K562 (cell line): ENCODE measurements around the gene RPL28. TPM values are rescaled to one million over a fixed set of nuclear protein-coding genes. Genes with fewer than 3 reads are reported as not detected.

Source experiments
- ARHGAP35 ChIP-seq: fragments of 450-650 bp; IDR thresholded peaks from 2 replicates; pipeline ENCODE4 v1.6.1; 2018; ENCODE audit not compliant: partially characterized antibody
- HMGN3 ChIP-seq: IDR thresholded peaks from 2 replicates; pipeline ENCODE4 v1.6.1; 2011; ENCODE audit warnings: borderline replicate concordance, low read depth, mild to moderate bottlenecking, mixed read lengths, low read length; ENCODE audit not compliant: insufficient read length; ENCODE audit errors: extremely low read depth
- MAZ ChIP-seq, 2 experiments: fragments of 450-650 bp in 1 of 2; sonication (generic) in 1 of 2; formaldehyde crosslinking; IDR thresholded peaks in 1 of 2; conservative IDR thresholded peaks in 1 of 2; 2 replicates each; pipeline versions ENCODE4 v1.4.0 to v1.5.0; 2020; ENCODE audit warnings: mild to moderate bottlenecking in 1 of 2, missing genetic modification reagents in 1 of 2
- NFXL1 ChIP-seq: fragments of 450-650 bp; formaldehyde crosslinking; IDR thresholded peaks from 2 replicates; pipeline ENCODE4 v1.4.0; 2021; ENCODE audit warnings: mild to moderate bottlenecking
- NR2C2 ChIP-seq, 2 experiments: fragments of 200-800 bp in 1 of 2; sonication (Bioruptor generic) in 1 of 2; sonication (generic) in 1 of 2; formaldehyde crosslinking in 1 of 2; IDR thresholded peaks; 2 replicates each; pipeline versions ENCODE4 v1.6.1 to v1.8.0; 2016 to 2022; ENCODE audit warnings: mild to moderate bottlenecking in 1 of 2, missing compliant biosample characterization in 1 of 2, missing genetic modification characterization in 1 of 2, missing genetic modification reagents in 1 of 2
- PBX2 ChIP-seq, 2 experiments: IDR thresholded peaks in 1 of 2; conservative IDR thresholded peaks in 1 of 2; 2 replicates each; pipeline ENCODE4 v1.6.1; 2016; ENCODE audit warnings: low read depth in 2 of 2, mild to moderate bottlenecking in 1 of 2, missing compliant biosample characterization in 1 of 2, missing genetic modification characterization in 1 of 2, moderate library complexity in 1 of 2
- PREB ChIP-seq: sonication (generic); formaldehyde crosslinking; IDR thresholded peaks from 2 replicates; pipeline ENCODE4 v1.8.1; 2023; ENCODE audit warnings: mild to moderate bottlenecking, missing genetic modification reagents
- PYGO2 ChIP-seq: fragments of 450-650 bp; IDR thresholded peaks from 2 replicates; pipeline ENCODE4 v1.6.1; 2016; ENCODE audit warnings: mild to moderate bottlenecking, missing genetic modification characterization, moderate library complexity, missing compliant biosample characterization
- RBM15 ChIP-seq: fragments of 200-400 bp; formaldehyde crosslinking; IDR thresholded peaks from 2 replicates; pipeline ENCODE4 v1.6.1; 2018; ENCODE audit warnings: mild to moderate bottlenecking, low read length, moderate library complexity; ENCODE audit not compliant: insufficient read depth
- STAT6 ChIP-seq: sonication (generic); formaldehyde crosslinking; IDR thresholded peaks from 2 replicates; pipeline ENCODE4 v1.8.1; 2023; ENCODE audit warnings: mild to moderate bottlenecking, missing genetic modification reagents
- TCF3 ChIP-seq: sonication (generic); formaldehyde crosslinking; IDR thresholded peaks from 2 replicates; pipeline ENCODE4 v1.4.0; 2020; ENCODE audit warnings: mild to moderate bottlenecking, missing genetic modification reagents
- XRCC3 ChIP-seq: fragments of 450-650 bp; IDR thresholded peaks from 2 replicates; pipeline ENCODE4 v1.6.1; 2017; ENCODE audit warnings: mild to moderate bottlenecking, moderate library complexity
- ZBTB1 ChIP-seq: sonication (generic); formaldehyde crosslinking; IDR thresholded peaks from 2 replicates; pipeline ENCODE4 v1.8.1; 2023; ENCODE audit warnings: missing genetic modification reagents, low read depth, mild to moderate bottlenecking, borderline replicate concordance
- ZBTB11 ChIP-seq, 3 experiments: fragments of 200-800 bp in 1 of 3; fragments of 250-450 bp in 1 of 3; fragments of 450-650 bp in 1 of 3; sonication (Bioruptor Pico) in 1 of 3; sonication (Bioruptor generic) in 1 of 3; formaldehyde crosslinking in 1 of 3; IDR thresholded peaks; 2 replicates each; pipeline versions ENCODE4 v1.6.1 to v1.8.0; 2016 to 2022; ENCODE audit warnings: mild to moderate bottlenecking in 2 of 3, missing genetic modification characterization in 2 of 3, missing compliant biosample characterization in 1 of 3, moderate library complexity in 1 of 3
- polyA plus RNA-seq, 8 experiments: library from polyadenylated mRNA; depleted of rRNA in 4 of 8; stranded (reverse) in 5 of 8; unstranded in 3 of 8; fragments of >200 nt; fragmentation: Nextera tagmentation in 2 of 8; fragmentation: Illumina TruSeq in 1 of 8; extraction: Ambion mirVana in 2 of 8; extraction: Trizol in 1 of 8; gene quantifications; 2 replicates each; pipeline versions ENCODE4 v1.2.1 to v1.2.3, GENCODE V29; 2011 to 2014; ENCODE audit warnings: inconsistent platforms in 1 of 8, missing spikeins in 1 of 8
- total RNA-seq, 7 experiments: library from RNA; depleted of rRNA in 6 of 7; stranded (reverse); fragments of >200 nt in 6 of 7; fragmentation: Illumina TruSeq in 2 of 7; extraction: Trizol in 2 of 7; gene quantifications; 2 replicates each; pipeline versions ENCODE4 v1.2.1 to v1.2.3, GENCODE V29; 2011 to 2021; ENCODE audit warnings: low replicate concordance in 1 of 7

Gene RPL28
- total and polyA plus RNA-seq, 9 of the 15 experiments (the other 6 are each of a cell fraction or from before 2014, with no cell fraction given): 124 to 3,106 (median 622) TPM

GRCh38 chr19:55384131-55384919, 1.4 kb upstream of the RPL28 start, which contains the start of gene TMEM238 (continued):
- no peak for TF ChIP-seq PBX2 (CRISPR knock-in tag; IDR thresholded peaks at IDR 0.05; ENCODE audit: low read depth)
- no peak for TF ChIP-seq PBX2 (tag; conservative IDR thresholded peaks at IDR 0.05; ENCODE audit: low read depth)
- no peak for TF ChIP-seq NFXL1 (CRISPR knock-in tag)
- 0 out of 2 replicates have a peak, but pooled peaks have one; percentile 20 for TF ChIP-seq PREB (CRISPR knock-in tag)
- no peak for TF ChIP-seq STAT6 (CRISPR knock-in tag)
- TF ChIP-seq ZBTB1 (CRISPR knock-in tag): no peak
- peak in 2 of 3 experiments; percentile 16 to 28; a peak in 2 of 6 replicates for TF ChIP-seq ZBTB11 (CRISPR knock-in tag; IDR thresholded peaks at IDR 0.05)
- TF ChIP-seq HMGN3: no peak
- peak in 1 of 2 experiments; percentile 26; a peak in 1 of 4 replicates for TF ChIP-seq MAZ (CRISPR knock-in tag; conservative IDR thresholded peaks at IDR 0.05 in 1 of 2, IDR thresholded peaks at IDR 0.05 in 1 of 2)
- TF ChIP-seq PYGO2 (tag): no peak
- no peak for TF ChIP-seq NR2C2 (CRISPR knock-in tag; IDR thresholded peaks at IDR 0.05)
- TF ChIP-seq NR2C2 (tag; IDR thresholded peaks at IDR 0.05): peak; percentile 47
- TF ChIP-seq XRCC3: no peak
- TF ChIP-seq RBM15: no peak
- no peak for TF ChIP-seq TCF3 (CRISPR knock-in tag)
- no peak for TF ChIP-seq ARHGAP35
